MCF 10A (cell line): ENCODE measurements around the gene MGST3. TPM values are rescaled to one million over a fixed set of nuclear protein-coding genes. Genes with fewer than 3 reads are reported as not detected.

Experiments
- BruUV-seq: library from RNA; stranded (reverse); fragments of 400-500 nt; replicated peaks from 2 replicates; lab custom pipeline; 2021; lab: Mats Ljungman, UMichigan
- CTCF ChIA-PET: fragments of 300-600 bp; sonication (Branson Sonifier 250); formaldehyde crosslinking; extraction: SDS; loops from one replicate; lab custom pipeline; 2021; ENCODE audit warnings: antibody characterized with exemption, inconsistent platforms; lab: Yijun Ruan, JAX
- POLR2A ChIA-PET: fragments of 300-600, 350-650 bp; sonication (Branson Sonifier 250); formaldehyde crosslinking; extraction: SDS; loops from one replicate; lab custom pipeline; 2020; ENCODE audit warnings: antibody characterized with exemption, inconsistent platforms; lab: Yijun Ruan, JAX
- DNase-seq: peaks from one replicate; pipeline ENCODE4 v3.0.0-alpha.2; 2018; ENCODE audit not compliant: unreplicated experiment
- H3K27ac Mint-ChIP-seq: one replicate; pipeline ENCODE4 v1.8.0; 2022; ENCODE audit warnings: mild to moderate bottlenecking, low read depth, mixed read lengths; ENCODE audit not compliant: unreplicated experiment
- H3K27me3 Mint-ChIP-seq: one replicate; pipeline ENCODE4 v1.8.0; 2022; ENCODE audit warnings: mixed read lengths; ENCODE audit not compliant: insufficient read depth, unreplicated experiment
- H3K36me3 Mint-ChIP-seq: one replicate; pipeline ENCODE4 v1.8.0; 2022; ENCODE audit warnings: mild to moderate bottlenecking, moderate library complexity, mixed read lengths; ENCODE audit not compliant: insufficient read depth, unreplicated experiment
- H3K4me1 Mint-ChIP-seq: one replicate; pipeline ENCODE4 v1.8.0; 2022; ENCODE audit warnings: mixed read lengths; ENCODE audit not compliant: insufficient read depth, unreplicated experiment
- H3K4me3 Mint-ChIP-seq: one replicate; pipeline ENCODE4 v1.8.0; 2022; ENCODE audit warnings: mild to moderate bottlenecking, moderate library complexity, mixed read lengths; ENCODE audit not compliant: unreplicated experiment
- H3K9me3 Mint-ChIP-seq: one replicate; pipeline ENCODE4 v1.8.0; 2022; ENCODE audit warnings: mixed read lengths; ENCODE audit not compliant: unreplicated experiment
- intact Hi-C: fragments of 100-400 bp; cut with micrococcal nuclease; formaldehyde crosslinking; loops from 2 replicates; pipeline ENCODE4 v1.14.1; 2022
- total RNA-seq: library from RNA; stranded (reverse); gene quantifications from 2 replicates; pipeline ENCODE4 v1.2.3, GENCODE V29; 2022
- TF ChIP-seq, protein P1 (sequence below): fragments of 200-600 bp; IDR thresholded peaks from one replicate; pipeline ENCODE4 v1.8.0; 2022; ENCODE audit warnings: antibody characterized with exemption, mild to moderate bottlenecking; ENCODE audit not compliant: unreplicated experiment

MGST3 gene
- total RNA-seq, 1 experiment from 2014 or later, result 75.5 TPM

DNA sequence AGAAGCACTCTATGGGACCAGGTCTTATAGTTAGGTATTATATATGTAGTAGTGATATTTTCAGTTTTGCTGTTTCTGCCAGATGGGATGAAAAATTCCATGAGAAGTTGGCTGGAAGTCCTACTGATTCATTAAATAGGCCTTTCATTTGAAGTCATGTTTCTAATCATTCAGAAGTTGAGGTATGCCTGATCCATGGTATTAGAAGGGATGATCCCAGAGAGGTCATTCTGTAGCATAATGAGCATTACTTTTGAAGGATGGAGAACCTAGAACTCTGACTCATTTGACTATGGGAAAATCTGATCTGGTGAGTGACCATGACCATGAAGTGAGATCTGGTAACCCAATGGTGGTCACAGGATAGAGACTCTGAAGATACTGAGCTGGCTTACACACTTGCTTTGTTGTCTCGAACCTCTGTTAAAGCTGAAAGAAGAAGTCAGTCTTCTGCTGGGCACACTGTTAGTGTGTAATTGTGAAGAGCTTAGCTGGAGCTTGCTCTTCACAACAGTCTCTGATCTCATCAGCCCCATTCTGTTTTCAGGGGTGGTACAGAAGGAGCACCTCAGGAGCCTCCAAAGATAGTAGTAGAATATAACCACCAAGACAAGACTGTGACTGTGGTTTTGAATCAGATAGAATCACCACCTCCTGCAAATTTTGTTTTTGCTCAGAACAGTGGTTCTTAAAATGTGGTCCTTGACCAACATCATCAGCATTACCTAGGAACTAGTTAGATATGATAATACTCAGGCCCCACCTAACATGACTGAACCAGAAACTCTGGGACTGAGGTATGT is 9.0 kb downstream of the MGST3 start:
- TF ChIP-seq, protein P1, sequence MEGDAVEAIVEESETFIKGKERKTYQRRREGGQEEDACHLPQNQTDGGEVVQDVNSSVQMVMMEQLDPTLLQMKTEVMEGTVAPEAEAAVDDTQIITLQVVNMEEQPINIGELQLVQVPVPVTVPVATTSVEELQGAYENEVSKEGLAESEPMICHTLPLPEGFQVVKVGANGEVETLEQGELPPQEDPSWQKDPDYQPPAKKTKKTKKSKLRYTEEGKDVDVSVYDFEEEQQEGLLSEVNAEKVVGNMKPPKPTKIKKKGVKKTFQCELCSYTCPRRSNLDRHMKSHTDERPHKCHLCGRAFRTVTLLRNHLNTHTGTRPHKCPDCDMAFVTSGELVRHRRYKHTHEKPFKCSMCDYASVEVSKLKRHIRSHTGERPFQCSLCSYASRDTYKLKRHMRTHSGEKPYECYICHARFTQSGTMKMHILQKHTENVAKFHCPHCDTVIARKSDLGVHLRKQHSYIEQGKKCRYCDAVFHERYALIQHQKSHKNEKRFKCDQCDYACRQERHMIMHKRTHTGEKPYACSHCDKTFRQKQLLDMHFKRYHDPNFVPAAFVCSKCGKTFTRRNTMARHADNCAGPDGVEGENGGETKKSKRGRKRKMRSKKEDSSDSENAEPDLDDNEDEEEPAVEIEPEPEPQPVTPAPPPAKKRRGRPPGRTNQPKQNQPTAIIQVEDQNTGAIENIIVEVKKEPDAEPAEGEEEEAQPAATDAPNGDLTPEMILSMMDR, result no peak
- peaks cover 14% of the 10 kb centered on the region for H3K4me1 Mint-ChIP-seq
- DNase-seq, result no peak
- intact Hi-C loops, result no loop called here
- ChIA-PET POLR2A (no interaction called here), CTCF (interaction anchor here (1.8 to 6.0 kb wide), 2 partner anchors 14 to 39 kb away, joined by 4 to 31 read pairs; no protein-coding TSS in a partner anchor)
- H3K36me3 Mint-ChIP-seq, result peaks cover 34% of the 10 kb centered on the region
- no peak overlapping the region for H3K27ac Mint-ChIP-seq
- H3K4me3 Mint-ChIP-seq, result no peak overlapping the region
- H3K9me3 Mint-ChIP-seq, result no peaks in the 10 kb centered on the region
- no TSS peak for BruUV-seq
- no peaks in the 10 kb centered on the region for H3K27me3 Mint-ChIP-seq

DNA sequence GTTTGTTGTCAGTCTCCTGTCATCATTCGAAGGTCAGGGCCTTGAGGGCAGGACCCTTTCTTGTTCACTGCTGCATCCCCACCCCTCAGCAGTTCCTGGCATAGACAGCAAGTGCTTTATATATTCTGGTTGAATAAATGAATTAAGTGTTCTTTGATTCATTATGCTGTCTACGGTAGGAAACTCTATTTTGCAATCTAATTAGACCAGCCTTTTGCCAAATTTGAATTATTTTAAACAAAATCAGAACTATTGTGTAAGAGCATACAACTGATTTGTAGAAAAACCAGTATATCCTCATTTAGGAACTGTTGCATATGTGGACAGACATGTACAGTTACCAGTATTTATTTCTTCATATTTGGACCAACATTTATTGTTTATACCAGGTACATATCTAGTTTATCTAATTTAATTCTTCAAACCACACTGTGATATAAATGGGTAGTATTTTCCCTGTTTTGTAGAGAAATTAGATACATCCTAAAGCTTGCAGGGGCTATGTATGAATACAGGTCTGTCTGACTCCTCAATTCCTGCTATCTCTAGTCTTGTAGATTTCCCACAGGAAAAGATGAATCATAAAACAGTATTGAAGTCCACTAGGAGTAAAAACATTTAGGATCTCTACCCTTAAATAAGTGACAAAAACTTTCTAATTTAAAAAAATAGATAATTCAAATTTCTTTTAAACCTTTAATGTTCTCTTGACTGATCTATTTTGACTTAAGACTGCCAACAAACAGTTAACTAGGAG is 10.4 kb downstream of the MGST3 start:
- H3K4me3 Mint-ChIP-seq, result no peak overlapping the region
- POLR2A ChIA-PET, result interaction anchor here (0.8 to 1.2 kb wide), 3 partner anchors 8 to 54 kb away, joined by 3 to 6 read pairs (median 3); partner anchors contain the start of gene MGST3
- no peaks in the 10 kb centered on the region for H3K27me3 Mint-ChIP-seq
- H3K27ac Mint-ChIP-seq, result no peak overlapping the region
- no peaks in the 10 kb centered on the region for H3K9me3 Mint-ChIP-seq
- intact Hi-C loops, result no loop called here
- H3K4me1 Mint-ChIP-seq, result peaks cover 24% of the 10 kb centered on the region
- BruUV-seq, result no TSS peak
- no peak for DNase-seq
- CTCF ChIA-PET, result interaction anchor here (0.6 to 1.8 kb wide), 6 partner anchors 12 to 1763 kb away, joined by 3 to 10 read pairs (median 4); no protein-coding TSS in a partner anchor
- TF ChIP-seq, protein P1, result no peak
- H3K36me3 Mint-ChIP-seq, result peaks cover 28% of the 10 kb centered on the region

DNA sequence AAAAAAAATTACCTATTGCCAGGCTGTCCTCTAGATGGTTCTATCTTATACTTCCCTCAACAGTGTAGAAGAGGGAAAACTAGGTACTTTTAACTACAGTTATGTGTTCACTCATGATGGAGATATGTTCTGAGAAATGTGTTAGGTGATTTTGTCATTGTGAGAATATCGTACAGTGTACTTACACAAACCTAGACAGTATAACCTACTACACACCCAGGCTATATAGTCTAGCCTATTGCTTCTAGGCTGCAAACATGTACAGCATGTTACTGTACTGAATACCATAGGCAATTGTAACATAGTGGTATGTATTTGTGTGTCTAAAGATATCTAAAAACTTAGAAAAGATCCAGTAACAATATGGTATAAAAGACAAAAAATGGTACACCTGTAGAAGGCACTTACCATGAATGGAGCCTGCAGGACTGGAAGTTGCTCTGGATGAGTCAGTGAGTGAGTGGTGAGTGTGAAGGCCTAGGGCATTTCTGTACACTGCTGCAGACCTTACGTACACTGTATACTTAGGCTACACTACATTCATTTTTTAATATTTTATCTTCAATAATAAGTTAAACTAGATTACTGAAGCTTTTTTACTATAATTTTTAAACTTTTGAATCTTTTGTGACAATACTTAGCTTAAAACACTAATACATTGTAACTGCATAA is 13.2 kb downstream of the MGST3 start:
- intact Hi-C loops, result no loop called here
- Mint-ChIP-seq H3K9me3 (no peaks in the 10 kb centered on the region), H3K27ac (no peak overlapping the region), H3K4me3 (no peak overlapping the region), H3K4me1 (peaks cover 17% of the 10 kb centered on the region), H3K27me3 (no peaks in the 10 kb centered on the region), H3K36me3 (peaks cover 16% of the 10 kb centered on the region)
- POLR2A ChIA-PET, result interaction anchor here (0.8 to 4.2 kb wide), 6 partner anchors 9 to 54 kb away, joined by 3 to 46 read pairs (median 6); partner anchors contain the start of genes ALDH9A1 and MGST3
- TF ChIP-seq, protein P1, result no peak
- no TSS peak for BruUV-seq
- CTCF ChIA-PET, result interaction anchor here (0.6 to 5.4 kb wide), 11 partner anchors 11 to 275 kb away, joined by 3 to 52 read pairs (median 4); partner anchors contain the start of gene MGST3
- peak; percentile 55 for DNase-seq
